H1 (cell line): ENCODE data around the gene ECSIT. TPM values are rescaled to one million over a fixed set of nuclear protein-coding genes. Genes with fewer than 3 reads are reported as not detected.
A peak's percentile ranks its signal among the peaks of the same experiment; 100 is the strongest.

ENCODE experiments used
- CTCF ChIA-PET: fragments of 300-600 bp; sonication (Branson Sonifier 250); formaldehyde crosslinking; loops from one replicate; lab custom pipeline; 2021; ENCODE audit not compliant: partially characterized antibody; lab: Charles Lee
- POLR2A ChIA-PET: fragments of 300-600 bp; sonication (Branson Sonifier 250); formaldehyde crosslinking; loops from one replicate; lab custom pipeline; 2021; ENCODE audit warnings: inconsistent platforms; ENCODE audit not compliant: partially characterized antibody; lab: Charles Lee
- DNase-seq, 2 experiments: peaks; one replicate each; pipeline versions ENCODE4 v3.0.0 to v3.0.0-alpha.2; 2010 to 2022; ENCODE audit warnings: low spot score in 2 of 2, low read depth in 1 of 2, mixed read lengths in 1 of 2
- FAIRE-seq: peaks from 2 replicates; lab custom pipeline; 2011; peaks lifted over from hg19 to GRCh38; lab: Jason Lieb, UNC
- H2AFZ ChIP-seq: 2 replicates; pipeline ENCODE4 v1.8.1; 2012; ENCODE audit warnings: low read length, inconsistent platforms
- H2AK5ac ChIP-seq: 2 replicates; pipeline ENCODE4 v1.6.1; 2013; ENCODE audit warnings: low read depth, low read length
- H2BK120ac ChIP-seq: replicated peaks from 2 replicates; pipeline ENCODE3; 2013; ENCODE audit warnings: low read depth, low read length, inconsistent platforms
- H2BK12ac ChIP-seq: 2 replicates; pipeline ENCODE4 v1.6.1; 2013; ENCODE audit warnings: low read depth, low read length
- H2BK15ac ChIP-seq: 2 replicates; pipeline ENCODE4 v1.6.1; 2013; ENCODE audit warnings: low read length
- H2BK20ac ChIP-seq: 2 replicates; pipeline ENCODE4 v1.6.1; 2013; ENCODE audit warnings: low read length
- H2BK5ac ChIP-seq: 2 replicates; pipeline ENCODE4 v1.6.1; 2013; ENCODE audit warnings: low read depth, low read length
- H3K14ac ChIP-seq: 2 replicates; pipeline ENCODE4 v1.6.1; 2013; ENCODE audit warnings: inconsistent platforms; ENCODE audit not compliant: insufficient read length
- H3K18ac ChIP-seq: 2 replicates; pipeline ENCODE4 v1.6.1; 2013; ENCODE audit warnings: low read length; ENCODE audit errors: extremely low read depth
- H3K23ac ChIP-seq: 2 replicates; pipeline ENCODE4 v1.6.1; 2013; ENCODE audit warnings: inconsistent platforms; ENCODE audit not compliant: insufficient read length
- H3K23me2 ChIP-seq: 2 replicates; pipeline ENCODE4 v1.6.1; 2013; ENCODE audit warnings: low read depth, low read length
- H3K27ac ChIP-seq: 2 replicates; pipeline ENCODE4 v1.6.1; 2011; ENCODE audit warnings: low read depth, low read length, inconsistent platforms
- H3K27me3 ChIP-seq, 4 experiments: replicated peaks in 1 of 4; 1 replicate in 1 of 4; 2 replicates in 3 of 4; pipeline versions ENCODE4 v1.6.1 to v1.8.1; 2011 to 2013; ENCODE audit warnings: low read length in 3 of 4, mild to moderate bottlenecking in 3 of 4, inconsistent platforms in 2 of 4, mixed read lengths in 2 of 4, moderate library complexity in 1 of 4; ENCODE audit not compliant: control insufficient read depth in 3 of 4, insufficient read depth in 3 of 4; ENCODE audit errors: extremely low read depth in 1 of 4
- H3K36me3 ChIP-seq, 4 experiments: 2 replicates each; pipeline versions ENCODE4 v1.6.1 to v1.8.1; 2011 to 2013; ENCODE audit warnings: mild to moderate bottlenecking in 4 of 4, low read length in 3 of 4, moderate library complexity in 2 of 4, control low read depth in 1 of 4, inconsistent platforms in 1 of 4; ENCODE audit not compliant: insufficient read depth in 4 of 4, control insufficient read depth in 2 of 4
- H3K4ac ChIP-seq: replicated peaks from 2 replicates; pipeline ENCODE3; 2013; ENCODE audit warnings: low read length, low read depth, mixed read lengths, inconsistent platforms; ENCODE audit not compliant: insufficient read length
- H3K4me1 ChIP-seq, 4 experiments: replicated peaks in 1 of 4; 1 replicate in 1 of 4; 2 replicates in 3 of 4; pipeline versions ENCODE4 v1.6.1 to v1.8.1; 2011 to 2013; ENCODE audit warnings: low read length in 3 of 4, inconsistent platforms in 2 of 4, mixed read lengths in 1 of 4; ENCODE audit not compliant: insufficient read depth in 4 of 4, control insufficient read depth in 3 of 4
- H3K4me2 ChIP-seq, 2 experiments: 2 replicates each; pipeline versions ENCODE4 v1.6.1 to v1.8.1; 2011 to 2013; ENCODE audit warnings: low read depth in 2 of 2, low read length in 2 of 2, control low read depth in 1 of 2, inconsistent platforms in 1 of 2, mild to moderate bottlenecking in 1 of 2; ENCODE audit not compliant: insufficient read depth in 1 of 2
- H3K4me3 ChIP-seq, 4 experiments: fragments of 200-600, 300-600 bp in 1 of 4; sonication (generic), shearing (Covaris generic), sonication (Bioruptor Twin) in 1 of 4; 2 replicates each; pipeline versions ENCODE4 v1.5.1 to v1.8.1; 2011 to 2016; ENCODE audit warnings: low read length in 4 of 4, low read depth in 3 of 4, control low read depth in 2 of 4, inconsistent platforms in 2 of 4, mild to moderate bottlenecking in 2 of 4, mixed read lengths in 1 of 4, moderate library complexity in 1 of 4; ENCODE audit not compliant: insufficient read depth in 2 of 4; ENCODE audit errors: extremely low read depth in 1 of 4
- H3K56ac ChIP-seq: replicated peaks from 2 replicates; pipeline ENCODE3; 2013; ENCODE audit warnings: low read depth, mild to moderate bottlenecking, mixed read lengths, low read length, inconsistent platforms; ENCODE audit not compliant: insufficient read length
- H3K79me1 ChIP-seq: 2 replicates; pipeline ENCODE4 v1.6.1; 2013; ENCODE audit warnings: low read depth, low read length, control low read depth
- H3K79me2 ChIP-seq, 2 experiments: 2 replicates each; pipeline versions ENCODE4 v1.6.1 to v1.8.1; 2012 to 2013; ENCODE audit warnings: low read length in 2 of 2, mild to moderate bottlenecking in 2 of 2, inconsistent platforms in 1 of 2; ENCODE audit not compliant: insufficient read depth in 2 of 2, control insufficient read depth in 1 of 2
- H3K9ac ChIP-seq, 4 experiments: replicated peaks in 1 of 4; 1 replicate in 1 of 4; 2 replicates in 3 of 4; pipeline versions ENCODE4 v1.6.1 to v1.8.1; 2011 to 2013; ENCODE audit warnings: low read depth in 3 of 4, low read length in 3 of 4, control low read depth in 2 of 4, mild to moderate bottlenecking in 2 of 4, moderate library complexity in 2 of 4, inconsistent platforms in 1 of 4; ENCODE audit errors: extremely low read depth in 1 of 4
- H3K9me3 ChIP-seq, 2 experiments: 2 replicates each; pipeline versions ENCODE4 v1.6.1 to v1.8.1; 2012 to 2013; ENCODE audit warnings: mild to moderate bottlenecking in 2 of 2, moderate library complexity in 2 of 2, control low read depth in 1 of 2, inconsistent platforms in 1 of 2, low read depth in 1 of 2, low read length in 1 of 2, mixed read lengths in 1 of 2; ENCODE audit not compliant: insufficient read depth in 2 of 2
- H4K20me1 ChIP-seq, 2 experiments: replicated peaks in 1 of 2; 2 replicates each; pipeline versions ENCODE3 to v1.8.1; 2011 to 2013; ENCODE audit warnings: inconsistent platforms in 2 of 2, low read length in 2 of 2, mild to moderate bottlenecking in 1 of 2; ENCODE audit not compliant: insufficient read depth in 2 of 2, control insufficient read depth in 1 of 2
- H4K5ac ChIP-seq: 2 replicates; pipeline ENCODE4 v1.6.1; 2013; ENCODE audit warnings: low read length, low read depth, mixed read lengths, inconsistent platforms; ENCODE audit not compliant: insufficient read length
- H4K8ac ChIP-seq: 2 replicates; pipeline ENCODE4 v1.8.0; 2013; ENCODE audit warnings: mild to moderate bottlenecking, moderate library complexity, low read length, inconsistent platforms; ENCODE audit not compliant: insufficient read depth; ENCODE audit errors: extremely low read depth
- H4K91ac ChIP-seq: replicated peaks from 2 replicates; pipeline ENCODE3; 2013; ENCODE audit warnings: low read length, mixed read lengths, inconsistent platforms; ENCODE audit not compliant: insufficient read length
- NANOG ChIP-seq: IDR thresholded peaks from 2 replicates; pipeline ENCODE4 v1.6.1; 2011; ENCODE audit warnings: low read length, low read depth, mild to moderate bottlenecking, inconsistent platforms; ENCODE audit not compliant: insufficient read depth, poor library complexity, severe bottlenecking
- POLR2A ChIP-seq, 2 experiments: IDR thresholded peaks; 1 replicate in 1 of 2; 2 replicates in 1 of 2; pipeline ENCODE4 v1.6.1; 2011; ENCODE audit warnings: low read depth in 2 of 2, low read length in 2 of 2, mild to moderate bottlenecking in 2 of 2; ENCODE audit errors: control extremely low read depth in 1 of 2
- WGBS, 2 experiments: shearing (Covaris generic) in 1 of 2; methylation state at CpG; one replicate each; pipeline versions ENCODE4 v1.1.6 to v1.1.7; 2013 to 2015; ENCODE audit warnings: low lambda C conversion rate in 2 of 2, mixed read lengths in 2 of 2, inconsistent platforms in 1 of 2, low coverage in 1 of 2, missing lambda C conversion rate in 1 of 2; ENCODE audit not compliant: insufficient replicate concordance in 2 of 2, insufficient coverage in 1 of 2, insufficient read length in 1 of 2; ENCODE audit errors: extremely low coverage in 1 of 2, missing lambda C conversion rate in 1 of 2; 5-methylcytosine and 5-hydroxymethylcytosine counted together
- polyA plus RNA-seq, 7 experiments: library from polyadenylated mRNA; depleted of rRNA in 3 of 7; stranded (reverse) in 5 of 7; unstranded in 2 of 7; fragments of >200 nt in 5 of 7; fragments of 200-250 nt in 2 of 7; gene quantifications; 1 replicate in 5 of 7; 2 replicates in 1 of 7; 4 replicates in 1 of 7; pipeline versions ENCODE4 v1.2.1 to v1.2.3, GENCODE V29; 2011 to 2013; ENCODE audit warnings: missing spikeins in 2 of 7, mixed read lengths in 2 of 7
- total RNA-seq: library from RNA; stranded (reverse); fragmentation: NEBNext Ultra II Directional; extraction: Animal tissue kit (Norgen Biotek cat#: 25700); gene quantifications from 2 replicates; pipeline ENCODE4 v1.2.1, GENCODE V29; 2021

Gene ECSIT
- total and polyA plus RNA-seq, 2 of the 8 experiments (the other 6 are each of a cell fraction or from before 2014, with no cell fraction given) = 55.7 to 74.1 TPM

- no peak overlapping the region for H2BK120ac ChIP-seq
- H4K5ac ChIP-seq = no peak overlapping the region
- H3K23me2 ChIP-seq = peaks cover 6% of the 10 kb centered on the region; the same call in 1 of the 2 replicates
- H2BK15ac ChIP-seq = no peak overlapping the region
- H2BK12ac ChIP-seq = 0 out of 2 replicates have a peak overlapping the region, but pooled peaks have one; percentile 50
- H3K18ac ChIP-seq = peak overlapping the region; percentile 60; the same call in 1 of the 2 replicates
- DNase-seq (no peak), FAIRE-seq (no peak)
- no peak overlapping the region for H3K56ac ChIP-seq
- no peak overlapping the region for H3K9ac ChIP-seq
- WGBS, 2 experiments = 77% methylated on average over 2 of the region's 5 CpGs; no CpG with 5 or more reads in 1 of the 2 experiments
- TF ChIP-seq POLR2A (IDR thresholded peaks at IDR 0.05; ENCODE audit: control extremely low read depth in 1 of 2, low read depth in 2 of 2, low read length in 2 of 2) = 0 out of 3 replicates have a peak, but pooled peaks of 1 of the 2 experiments have one; percentile 15
- TF ChIP-seq NANOG = no peak
- ChIA-PET POLR2A (interaction anchor here (0.6 to 1.5 kb wide), 5 partner anchors 14 to 92 kb away, joined by 3 read pairs; no protein-coding TSS in a partner anchor), CTCF (interaction anchor here (1.2 kb wide), 1 partner anchor 135 kb away, joined by 3 read pairs; no protein-coding TSS in a partner anchor)
- H3K14ac ChIP-seq = no peak overlapping the region
- H2AK5ac ChIP-seq = no peak overlapping the region
- no peak overlapping the region for H2AFZ ChIP-seq
- H3K23ac ChIP-seq = no peak overlapping the region
- peak overlapping the region; percentile 73 to 78 for H3K4me2 ChIP-seq
- no peaks in the 10 kb centered on the region for H3K79me1 ChIP-seq
- peaks cover 4 to 20% (median 17%) of the 10 kb centered on the region in 4 experiments for H3K4me1 ChIP-seq
- H4K8ac ChIP-seq = peak overlapping the region; percentile 40; the same call in 1 of the 2 replicates
- no peak overlapping the region for H3K27ac ChIP-seq
- H4K91ac ChIP-seq = no peak overlapping the region
- H3K27me3 ChIP-seq = no peaks in the 10 kb centered on the region
- no peaks in the 10 kb centered on the region for H3K9me3 ChIP-seq
- no peak overlapping the region for H2BK20ac ChIP-seq
- no peak overlapping the region for H2BK5ac ChIP-seq
- H3K79me2 ChIP-seq = no peaks in the 10 kb centered on the region
- no peaks in the 10 kb centered on the region for H4K20me1 ChIP-seq
- no peaks in the 10 kb centered on the region for H3K36me3 ChIP-seq
- peak overlapping the region in 1 of 4 experiments; percentile 54; a peak in 1 of 8 replicates for H3K4me3 ChIP-seq
- no peak overlapping the region for H3K4ac ChIP-seq
Measured at GRCh38 chr19:11540645-11541044, 11.7 kb upstream of the ECSIT start.
